Stimulated activated CD4-positive, alpha-beta T cell treated with anti-CD3 and anti-CD28 coated beads, Interleukin-4, amount 100 ng/mL, for 4 hours (primary cell): ENCODE data around the gene FGFRL1.
A peak's percentile ranks its signal among the peaks of the same experiment; 100 is the strongest.

Source experiments
- DNase-seq, 2 experiments: peaks; one replicate each; pipeline ENCODE4 v3.0.0-alpha.2; 2020

The FGFRL1 gene

DNA sequence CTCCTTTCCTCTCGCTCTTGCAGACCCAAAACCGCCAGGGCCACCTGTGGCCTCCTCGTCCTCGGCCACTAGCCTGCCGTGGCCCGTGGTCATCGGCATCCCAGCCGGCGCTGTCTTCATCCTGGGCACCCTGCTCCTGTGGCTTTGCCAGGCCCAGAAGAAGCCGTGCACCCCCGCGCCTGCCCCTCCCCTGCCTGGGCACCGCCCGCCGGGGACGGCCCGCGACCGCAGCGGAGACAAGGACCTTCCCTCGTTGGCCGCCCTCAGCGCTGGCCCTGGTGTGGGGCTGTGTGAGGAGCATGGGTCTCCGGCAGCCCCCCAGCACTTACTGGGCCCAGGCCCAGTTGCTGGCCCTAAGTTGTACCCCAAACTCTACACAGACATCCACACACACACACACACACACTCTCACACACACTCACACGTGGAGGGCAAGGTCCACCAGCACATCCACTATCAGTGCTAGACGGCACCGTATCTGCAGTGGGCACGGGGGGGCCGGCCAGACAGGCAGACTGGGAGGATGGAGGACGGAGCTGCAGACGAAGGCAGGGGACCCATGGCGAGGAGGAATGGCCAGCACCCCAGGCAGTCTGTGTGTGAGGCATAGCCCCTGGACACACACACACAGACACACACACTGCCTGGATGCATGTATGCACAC, 13.6 kb downstream of the FGFRL1 start:
- DNase-seq: no peak

DNA sequence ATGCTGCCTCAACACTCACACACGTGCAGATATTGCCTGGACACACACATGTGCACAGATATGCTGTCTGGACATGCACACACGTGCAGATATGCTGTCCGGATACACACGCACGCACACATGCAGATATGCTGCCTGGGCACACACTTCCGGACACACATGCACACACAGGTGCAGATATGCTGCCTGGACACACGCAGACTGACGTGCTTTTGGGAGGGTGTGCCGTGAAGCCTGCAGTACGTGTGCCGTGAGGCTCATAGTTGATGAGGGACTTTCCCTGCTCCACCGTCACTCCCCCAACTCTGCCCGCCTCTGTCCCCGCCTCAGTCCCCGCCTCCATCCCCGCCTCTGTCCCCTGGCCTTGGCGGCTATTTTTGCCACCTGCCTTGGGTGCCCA, 14.7 kb downstream of the FGFRL1 start:
- DNase-seq: peak; percentile 20 to 39

DNA sequence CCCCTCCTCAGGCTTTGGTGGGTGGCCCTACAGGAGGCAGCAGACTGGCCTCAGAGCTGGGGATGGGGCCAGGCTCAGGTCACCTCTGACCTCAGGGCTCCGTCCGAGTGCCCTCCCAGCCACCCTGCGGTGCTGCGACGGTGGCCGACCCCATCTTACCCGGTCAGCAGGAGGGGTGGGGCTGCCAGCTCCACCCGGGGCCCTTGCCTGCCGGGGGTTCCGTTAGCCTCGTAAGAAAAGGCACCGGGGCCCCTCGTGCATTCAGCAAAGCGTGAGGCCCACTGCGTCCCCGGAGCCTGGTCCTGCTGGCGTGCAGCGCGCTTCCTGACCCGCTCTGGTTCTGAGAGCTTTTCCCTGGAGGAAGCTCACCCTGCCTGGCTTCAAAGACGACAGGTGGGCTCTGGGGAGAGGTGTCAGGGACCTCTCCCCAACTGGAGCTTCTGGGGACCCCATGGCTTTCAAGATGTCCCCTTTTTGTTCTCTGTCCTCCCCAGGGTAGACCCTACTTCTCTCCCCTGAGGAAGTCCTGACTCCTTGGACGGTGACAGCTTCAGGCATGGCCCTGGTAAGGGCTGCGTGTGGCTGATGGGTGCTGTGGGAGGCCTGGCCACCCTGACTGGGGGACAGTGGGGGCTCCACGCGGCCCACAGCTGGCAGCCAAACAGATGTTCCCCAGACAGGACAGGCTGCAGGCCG, 15.9 kb downstream of the FGFRL1 start:
- DNase-seq: no peak

DNA sequence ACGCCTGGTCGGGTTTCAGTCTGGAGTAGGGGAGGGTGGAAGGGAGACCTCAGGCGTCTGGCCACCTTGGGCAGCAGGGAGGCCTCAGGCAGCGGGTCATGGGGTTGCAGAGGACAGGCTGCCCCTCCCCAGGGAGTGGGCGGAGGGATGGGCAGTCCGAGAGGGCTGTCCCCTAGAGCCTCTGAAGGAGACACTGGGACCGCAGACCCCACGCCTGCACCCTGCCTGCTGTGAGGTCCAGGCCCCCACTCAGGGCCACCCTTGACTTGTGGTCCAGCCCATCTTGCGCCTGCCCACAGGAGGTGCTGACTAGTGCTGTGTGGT, 16.5 kb downstream of the FGFRL1 start:
- DNase-seq: no peak

DNA sequence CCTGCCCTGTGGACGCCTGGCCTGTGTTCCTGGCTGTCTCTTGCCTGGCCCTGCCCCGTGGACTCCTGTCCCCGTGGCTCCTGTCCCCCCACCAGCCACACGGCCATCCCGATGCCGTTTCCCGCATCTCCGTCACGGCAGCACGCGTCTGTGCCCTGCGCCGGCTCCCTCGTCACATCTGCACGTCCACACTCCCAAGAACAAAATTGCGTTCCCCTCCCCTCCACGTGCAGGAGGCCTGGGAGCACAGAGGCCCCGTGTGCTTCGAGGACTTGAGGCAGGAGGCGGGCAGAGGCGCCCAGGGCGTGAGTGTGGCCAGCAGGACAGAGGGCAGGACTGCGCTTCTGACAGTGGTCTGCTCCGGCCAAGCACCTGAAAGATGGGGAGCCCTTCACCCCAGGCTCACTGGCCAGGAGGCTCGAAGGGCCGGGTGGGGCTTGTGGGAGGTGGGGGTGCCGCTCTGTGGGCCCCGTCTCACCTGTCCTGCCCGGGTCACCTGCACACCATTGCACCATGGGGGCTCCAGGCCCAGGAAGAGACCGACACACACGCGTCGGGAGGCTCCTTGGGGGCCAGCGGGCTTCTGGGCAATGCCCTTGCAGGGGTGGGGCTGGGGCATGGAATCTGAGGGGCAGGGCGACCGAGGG, 17.3 kb downstream of the FGFRL1 start:
- no peak for DNase-seq

DNA sequence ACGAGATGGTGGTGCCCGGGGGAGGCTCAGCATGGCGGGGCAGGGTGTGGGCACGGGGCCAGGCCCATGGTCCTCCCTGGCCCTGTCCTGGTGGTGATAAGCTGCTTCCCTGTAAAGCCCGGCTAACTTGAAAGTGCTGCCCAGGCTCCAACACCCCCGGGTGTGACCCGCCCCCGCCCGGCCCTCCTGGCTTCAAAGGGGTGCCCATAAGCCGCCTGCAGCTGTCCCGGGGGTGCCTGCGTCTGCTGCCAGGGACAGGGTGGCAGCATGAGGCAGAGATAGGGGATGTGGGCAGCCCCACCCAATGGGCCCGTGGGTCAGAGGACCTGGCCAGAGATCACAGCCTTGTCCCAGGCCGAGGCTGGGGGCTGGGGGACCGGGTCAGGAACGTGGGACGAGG, 18.1 kb downstream of the FGFRL1 start:
- DNase-seq: no peak

DNA sequence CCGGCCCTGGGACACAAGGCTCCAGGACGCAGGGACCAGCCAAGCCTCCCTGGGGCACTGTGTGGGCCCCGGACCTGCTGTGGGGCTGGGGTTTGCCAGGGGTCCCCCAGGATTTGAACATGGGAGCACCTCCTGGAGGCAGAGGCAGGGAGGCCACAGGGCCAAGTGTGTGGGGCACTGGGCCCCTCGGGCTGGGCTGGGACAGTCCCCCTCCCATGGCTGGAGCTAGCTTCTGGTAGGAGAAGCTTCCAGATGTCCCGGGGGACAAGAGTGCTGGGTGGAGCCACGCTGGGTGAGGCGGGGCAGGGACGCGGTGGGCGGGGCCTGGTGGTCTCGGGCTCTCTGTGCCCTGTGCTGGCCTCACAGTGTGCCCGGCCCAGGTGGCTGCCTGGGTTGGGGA, 18.6 kb downstream of the FGFRL1 start:
- no peak for DNase-seq

DNA sequence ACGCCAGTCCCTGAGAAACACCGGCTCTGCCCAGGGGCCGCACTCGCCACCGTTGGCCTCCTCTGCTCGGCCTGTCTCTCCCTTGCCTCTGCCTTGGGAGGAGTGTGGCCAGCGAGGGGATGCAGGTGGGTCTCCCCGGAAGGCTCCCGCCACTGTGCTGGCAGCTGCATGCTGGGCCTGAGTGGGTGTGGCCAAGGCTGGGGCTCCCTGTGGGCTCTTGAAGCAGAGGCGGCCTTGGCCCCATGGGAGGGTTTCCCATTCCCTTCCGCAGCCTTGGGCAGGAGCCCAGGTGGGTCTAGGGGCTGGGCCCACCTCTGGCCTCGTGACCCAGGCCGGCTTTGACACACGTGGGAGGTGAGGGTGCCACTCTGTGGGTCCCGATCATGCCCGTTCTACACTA, 19.1 kb downstream of the FGFRL1 start:
- DNase-seq: no peak

DNA sequence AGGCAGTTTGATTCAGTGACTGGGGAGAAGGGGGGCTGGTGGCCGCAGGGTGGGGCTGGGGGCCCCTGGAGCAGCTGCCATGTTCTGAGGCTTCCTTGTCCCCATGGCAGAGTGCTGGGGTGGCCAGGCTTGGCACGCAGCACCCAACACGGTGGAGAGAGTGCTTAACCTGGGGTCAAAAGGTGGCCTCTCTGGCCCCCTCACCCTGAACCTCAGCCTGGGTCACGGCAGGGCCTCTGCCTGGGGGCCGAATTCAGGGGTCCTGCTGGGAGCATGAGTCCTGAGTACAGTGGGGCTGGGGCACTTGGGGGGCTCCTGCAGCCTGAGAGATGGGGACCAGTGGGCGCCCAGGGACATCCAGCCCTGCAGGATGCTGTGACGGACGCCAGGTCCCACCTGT, 19.9 kb downstream of the FGFRL1 start:
- no peak for DNase-seq

DNA sequence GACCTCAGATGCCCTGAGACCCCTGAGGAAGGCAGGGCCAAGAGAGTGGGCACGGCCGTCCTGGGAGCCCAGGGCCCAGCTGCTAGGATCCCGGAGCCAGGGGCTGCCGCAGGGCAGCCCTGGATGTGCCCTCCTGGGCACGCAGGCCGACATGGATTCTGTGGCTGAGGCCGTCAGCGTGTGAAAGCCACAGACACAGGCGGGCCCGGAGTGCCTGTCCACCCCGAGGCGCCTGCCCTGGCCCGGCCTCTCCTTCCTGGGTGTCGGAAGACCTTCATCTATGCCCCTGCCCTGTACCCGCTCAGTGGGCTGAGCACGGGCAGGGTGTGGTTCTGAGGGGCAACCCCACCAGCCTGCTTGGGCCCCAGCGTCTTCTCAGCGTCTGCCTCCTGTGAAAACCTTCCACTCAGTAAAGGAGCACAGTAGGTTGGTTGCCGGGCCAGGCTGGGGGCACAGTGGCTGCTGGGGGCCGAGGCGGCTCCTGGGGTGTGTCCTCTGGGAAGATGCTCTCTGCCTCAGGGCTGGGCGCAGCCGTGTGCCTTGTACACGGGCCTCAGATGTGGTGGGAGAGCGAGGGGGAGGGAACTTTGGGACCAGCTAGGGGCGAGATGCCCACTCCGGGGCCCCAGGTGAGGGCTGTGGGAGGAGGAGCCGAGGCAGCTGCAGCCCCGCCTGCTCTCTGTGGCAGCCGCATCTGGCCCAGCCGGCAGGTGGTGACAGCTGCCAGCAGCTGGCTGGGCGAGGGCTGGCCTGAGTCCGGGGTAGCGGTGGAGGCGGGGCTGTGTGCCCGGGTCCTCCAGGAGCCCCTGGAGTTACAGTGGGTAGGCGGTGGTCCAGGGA, 20.8 kb downstream of the FGFRL1 start:
- no peak for DNase-seq

DNA sequence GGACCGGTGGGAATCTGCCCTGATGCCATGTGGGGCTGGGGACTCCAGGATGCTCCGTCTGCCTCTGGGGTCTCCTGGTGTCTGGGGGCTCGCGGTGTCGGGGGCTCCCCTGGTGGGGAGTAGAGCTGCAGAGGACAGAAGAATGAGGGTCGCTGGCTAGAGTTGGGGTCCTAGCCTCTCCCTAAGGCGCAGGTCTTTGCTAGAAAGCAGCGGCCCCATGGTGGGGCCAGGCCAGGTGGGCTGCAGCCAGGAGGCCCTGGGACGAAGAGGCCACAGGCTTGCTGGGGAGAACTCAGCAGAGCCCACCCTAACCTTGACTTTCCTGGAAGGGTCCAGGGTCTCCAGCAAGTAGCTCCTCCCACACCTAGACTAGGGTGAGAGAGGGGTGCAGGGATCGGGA, 21.4 kb downstream of the FGFRL1 start:
- DNase-seq: no peak

DNA sequence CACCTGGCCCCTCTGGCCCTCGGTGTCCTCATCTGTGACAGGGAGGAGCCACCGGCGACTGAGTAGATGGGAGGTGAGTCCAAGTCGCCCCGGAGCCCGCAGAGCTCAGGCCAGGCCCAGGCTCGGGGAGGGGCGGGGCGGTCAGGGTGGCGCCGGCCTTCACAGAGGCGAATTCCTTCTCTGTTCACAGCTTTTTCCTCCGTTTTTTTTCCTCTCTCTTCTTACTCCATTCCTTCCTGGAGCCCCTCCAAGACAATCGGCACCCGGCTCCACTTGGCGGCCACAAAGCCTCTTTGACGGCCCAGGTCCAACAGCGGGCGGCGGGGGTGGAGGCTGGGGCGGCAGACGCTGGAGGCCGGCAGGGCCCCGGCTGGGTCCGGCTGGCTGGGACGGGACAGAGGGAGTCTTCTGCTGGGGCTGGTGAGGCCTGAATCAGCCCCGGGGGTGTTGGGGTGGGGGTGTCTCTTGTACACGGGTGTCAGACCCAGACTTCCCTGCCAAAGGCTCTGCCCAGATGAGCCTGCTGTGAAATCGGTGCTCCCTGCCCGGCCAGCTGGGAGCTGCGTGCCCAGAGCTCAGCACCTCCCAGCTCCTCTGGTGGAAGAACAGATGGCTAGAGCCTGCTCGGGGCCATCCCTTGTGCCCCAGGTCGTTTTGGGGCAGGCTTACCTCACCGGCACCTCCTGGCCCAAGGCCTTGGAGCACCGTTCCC, 22.6 kb downstream of the FGFRL1 start:
- DNase-seq: no peak

DNA sequence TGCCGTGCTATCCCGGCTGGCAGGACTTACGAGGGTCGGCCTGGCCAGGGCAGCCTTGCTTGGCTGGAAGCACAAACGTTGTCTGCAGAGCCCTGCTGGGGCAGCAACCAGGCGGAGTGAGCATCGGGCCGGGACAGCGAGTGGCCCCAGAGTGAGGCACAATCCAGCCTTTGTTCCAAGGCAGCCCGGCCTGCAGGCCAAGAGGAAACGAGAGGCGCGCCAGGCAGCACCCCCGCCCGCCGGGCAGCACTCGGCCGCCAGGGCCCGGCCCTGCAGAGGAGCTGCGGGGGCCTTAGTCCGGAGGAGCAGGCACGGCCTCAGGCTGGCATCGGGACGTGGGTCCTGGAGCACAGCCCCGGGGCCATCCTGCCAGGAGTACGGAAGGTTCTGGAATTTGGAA, 24.1 kb downstream of the FGFRL1 start:
- no peak for DNase-seq

DNA sequence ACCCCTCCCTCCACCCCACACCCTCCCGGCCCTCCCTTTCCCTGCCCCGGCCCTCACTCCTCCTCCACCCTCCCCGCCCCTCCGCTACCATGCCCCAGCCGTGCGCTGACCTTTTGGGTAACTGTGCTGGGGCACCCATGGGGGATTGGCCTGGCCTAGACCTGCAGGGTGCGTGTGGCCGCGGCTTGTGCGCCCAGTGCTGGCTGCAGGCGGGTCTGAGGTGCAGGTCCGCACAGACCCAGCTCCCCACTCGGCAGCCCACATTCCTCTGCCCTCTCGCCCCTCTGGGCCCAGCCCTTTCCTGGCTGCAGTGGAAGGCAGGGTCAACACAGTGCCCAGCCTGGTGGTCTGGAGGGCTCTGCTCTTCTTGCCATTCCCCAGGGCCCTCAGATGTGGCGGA, 24.7 kb downstream of the FGFRL1 start:
- DNase-seq: no peak

DNA sequence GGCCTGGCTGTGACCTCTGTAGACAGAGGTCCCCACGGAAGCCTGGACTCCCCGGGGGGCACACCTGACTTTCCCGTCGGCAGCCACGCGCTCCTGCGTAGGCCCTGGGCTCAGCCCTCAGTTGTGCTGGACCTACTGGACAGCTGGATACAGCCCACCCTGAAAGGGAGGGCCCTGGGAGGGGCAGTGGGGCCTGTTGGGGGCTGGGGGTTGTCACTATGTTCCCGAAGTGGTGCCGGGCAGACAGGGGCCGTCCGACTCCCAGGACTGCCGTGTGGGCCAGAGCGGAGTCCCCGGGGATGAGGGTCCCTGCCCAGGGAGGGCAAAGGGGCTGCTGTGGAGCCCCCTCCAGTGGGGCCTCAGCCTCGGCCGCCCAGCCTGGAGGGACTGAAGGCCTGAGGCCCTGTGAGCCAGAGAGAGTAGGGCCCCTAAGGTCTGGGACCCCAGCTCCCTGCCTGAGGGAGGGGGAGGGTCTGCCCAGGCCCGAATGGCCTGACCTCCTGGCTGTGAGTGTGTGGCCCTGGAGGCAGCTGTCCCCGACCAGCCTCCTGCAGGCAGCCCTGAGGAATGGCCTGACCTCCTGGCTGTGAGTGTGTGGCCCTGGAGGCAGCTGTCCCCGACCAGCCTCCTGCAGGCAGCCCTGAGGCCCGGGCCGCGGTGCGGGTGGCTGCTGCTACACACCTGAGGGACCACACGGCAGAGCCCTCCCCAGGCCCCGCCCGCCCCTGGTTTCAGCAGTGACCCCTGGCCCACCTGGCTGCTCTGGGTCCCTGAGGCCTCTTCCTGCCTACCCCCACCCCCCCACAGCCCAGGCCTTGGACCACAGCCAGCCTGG, 25.8 kb downstream of the FGFRL1 start:
- no peak for DNase-seq

DNA sequence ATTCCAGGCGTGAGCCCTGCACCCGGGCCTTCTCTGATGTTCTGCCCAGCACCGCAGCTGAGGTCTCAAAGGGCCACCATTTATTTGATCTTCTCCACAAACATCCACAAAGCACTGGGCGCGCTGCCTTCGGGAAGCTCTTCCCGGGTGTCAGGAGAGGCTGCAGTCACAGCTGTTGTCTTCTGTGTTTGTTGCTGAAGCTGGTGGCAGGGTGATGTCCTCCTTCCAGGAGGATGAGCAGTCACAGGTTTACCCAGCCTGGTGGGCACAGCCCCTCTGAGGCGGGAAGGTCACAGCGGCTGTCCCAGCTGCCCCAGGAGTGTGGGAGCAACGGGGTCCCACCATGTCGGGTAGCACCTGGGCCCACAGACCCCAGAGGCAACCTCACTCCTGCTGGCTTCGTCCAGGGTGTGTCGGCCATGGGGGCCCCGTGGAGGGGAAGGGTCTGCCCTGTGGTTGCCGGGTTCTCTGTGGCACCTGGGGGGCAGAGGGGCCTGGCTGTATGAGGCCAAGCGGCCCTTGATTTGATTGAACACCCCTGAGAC, 27.6 kb downstream of the FGFRL1 start:
- DNase-seq: no peak

DNA sequence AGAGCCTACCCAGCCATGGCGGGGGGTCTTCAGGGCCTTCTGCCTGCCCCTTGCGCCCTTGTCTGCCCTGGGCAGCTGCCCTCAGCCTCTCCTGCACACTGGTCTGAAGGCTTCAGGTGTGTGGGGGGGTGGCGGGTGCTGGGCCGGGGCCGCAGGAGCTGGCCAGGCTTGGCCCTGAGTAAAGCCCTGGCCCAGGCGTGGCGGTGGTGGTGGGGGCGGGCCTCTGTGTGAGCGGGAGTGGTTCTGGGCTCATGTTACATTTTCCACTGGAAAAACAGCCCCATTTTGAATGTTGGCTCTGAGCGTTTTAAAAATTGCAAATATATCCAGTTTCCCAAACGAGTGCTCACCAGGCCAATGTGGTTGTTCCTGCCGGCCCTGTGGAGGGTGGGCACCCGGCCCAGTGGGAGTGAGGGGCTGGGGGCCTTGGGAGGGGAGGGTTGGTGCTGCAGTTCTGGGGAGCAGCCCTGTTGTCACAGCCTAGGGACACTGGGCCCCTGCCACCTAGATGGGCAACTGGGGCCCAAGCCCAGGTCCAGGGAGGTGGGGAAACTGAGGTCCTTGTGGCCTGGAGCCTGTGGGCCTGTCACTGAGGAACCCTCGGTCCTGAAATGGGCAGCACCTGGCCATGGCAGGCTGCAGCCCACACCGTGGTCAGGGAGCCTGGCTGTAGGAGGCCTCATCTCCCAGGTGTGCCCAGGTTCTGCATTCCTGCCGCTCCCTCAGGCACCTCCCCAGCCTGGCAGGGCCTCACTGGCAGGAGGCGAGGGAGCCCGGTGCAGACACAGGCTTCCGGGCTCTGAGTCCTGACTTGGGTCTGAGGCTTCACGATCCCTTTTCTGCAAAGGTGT, 28.3 kb downstream of the FGFRL1 start:
- DNase-seq: no peak

DNA sequence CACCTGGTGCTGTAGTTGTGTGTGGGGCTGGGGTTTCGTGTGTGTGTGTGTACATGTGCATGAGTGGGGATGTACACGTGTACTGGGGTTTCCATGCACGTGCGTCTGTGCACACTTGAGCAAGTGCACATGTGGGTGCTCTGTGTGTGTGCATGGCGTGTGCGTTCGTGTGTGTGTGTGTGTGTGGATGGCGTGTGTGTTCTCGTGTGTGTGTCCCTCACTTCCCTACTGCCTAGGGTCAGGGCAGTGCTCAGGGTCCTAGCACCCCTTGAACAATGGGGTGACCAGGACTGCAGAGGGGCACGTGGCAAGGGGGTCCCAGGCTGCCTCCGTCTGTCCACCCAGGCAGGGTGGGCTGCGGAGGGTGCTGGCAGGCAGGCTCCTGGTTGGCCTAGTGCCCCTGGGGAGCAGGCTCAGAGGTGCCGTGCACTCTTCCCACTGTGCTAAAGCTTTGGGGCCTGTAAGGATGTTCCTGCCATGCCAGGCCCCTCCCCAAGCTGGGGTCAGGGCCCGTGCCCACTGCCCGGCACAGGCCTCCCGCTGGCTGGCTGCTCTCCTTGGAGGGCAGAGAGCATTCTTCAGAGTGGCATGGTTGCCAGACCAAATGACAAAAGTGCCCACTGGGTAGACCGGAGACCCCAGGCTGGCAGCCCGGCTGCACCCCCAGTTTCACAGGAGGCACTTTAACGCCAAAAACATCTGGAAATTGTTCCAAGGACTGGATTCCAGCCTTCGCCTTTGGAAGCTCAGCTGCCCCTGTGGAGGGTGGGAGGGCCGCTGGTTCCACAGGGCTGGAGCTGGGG, 29.1 kb downstream of the FGFRL1 start:
- DNase-seq: no peak

DNA sequence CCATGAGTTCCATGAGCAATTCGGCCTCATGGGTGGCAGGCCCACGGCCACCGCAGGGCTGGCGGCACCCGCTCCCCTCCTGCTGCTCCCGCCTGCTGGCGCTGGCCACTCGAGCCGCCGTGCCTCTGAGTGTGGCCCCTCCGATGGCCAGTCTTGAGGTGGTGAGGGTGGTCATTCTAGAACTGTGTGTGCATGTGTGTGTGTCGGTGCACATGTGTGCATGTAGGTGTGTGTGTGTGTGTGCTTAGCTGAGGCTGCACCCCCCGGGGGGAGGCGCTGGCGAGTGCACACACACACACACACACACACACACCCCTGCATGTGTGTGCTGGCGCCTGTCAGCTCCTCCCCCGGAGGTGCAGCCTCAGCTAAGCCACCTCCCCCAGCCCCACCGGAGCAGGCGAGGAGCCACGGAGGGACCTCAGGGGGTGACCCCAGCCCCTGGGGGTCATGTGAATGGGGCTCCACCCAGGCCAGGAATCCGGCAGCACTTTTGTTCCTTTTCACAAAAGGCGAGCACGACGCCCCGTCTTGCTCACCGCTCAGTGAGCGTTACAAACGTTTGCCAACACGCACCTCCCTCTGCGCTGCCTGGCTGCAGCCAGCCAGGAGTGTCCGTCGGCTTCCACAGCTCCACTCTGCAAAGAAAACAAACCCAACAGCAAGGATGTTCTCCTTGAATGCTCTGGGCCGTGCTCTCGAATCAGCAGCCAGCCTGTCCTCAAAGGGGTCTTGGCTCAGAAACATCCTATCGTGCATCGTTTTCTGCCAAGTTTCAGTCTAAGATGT, 29.9 kb downstream of the FGFRL1 start:
- DNase-seq: no peak
